Body of pancreas (tissue), 4 donors: ENCODE results near the gene USP9Y.

Source experiments
- CTCF ChIP-seq, 7 experiments: fragments of 450-650 bp in 4 of 7; fragments of 200-600 bp in 3 of 7; sonication (generic) in 3 of 7; IDR thresholded peaks; one replicate each; pipeline ENCODE4 v1.5.1; 2016 to 2019; ENCODE audit warnings: antibody characterized with exemption in 7 of 7
- POLR2A ChIP-seq, 3 donors: fragments of 450-650 bp; IDR thresholded peaks; one replicate each; pipeline ENCODE4 v1.6.1; 2016; ENCODE audit warnings: antibody characterized with exemption in 3 of 3, mild to moderate bottlenecking in 2 of 3

- no peak for TF ChIP-seq POLR2A (IDR thresholded peaks at IDR 0.05)
- TF ChIP-seq CTCF (IDR thresholded peaks at IDR 0.05): no peak
Observed at GRCh38 chrY:12662745-12663591, 38.1 kb upstream of the USP9Y start.
